Liver (tissue), 3 donors: Measurements from ENCODE around the gene IRAK3.

Experiments
- GABPA ChIP-seq, 2 donors: IDR thresholded peaks in 1 of 2; conservative IDR thresholded peaks in 1 of 2; 2 replicates each; pipeline ENCODE4 v1.6.1; 2016; ENCODE audit warnings: antibody characterized with exemption in 2 of 2, mild to moderate bottlenecking in 1 of 2, moderate library complexity in 1 of 2
- JUND ChIP-seq, 2 donors: IDR thresholded peaks; 2 replicates each; pipeline ENCODE4 v1.6.1; 2016; ENCODE audit warnings: antibody characterized with exemption in 2 of 2
- SP1 ChIP-seq: IDR thresholded peaks from 2 replicates; pipeline ENCODE4 v1.6.1; 2018; ENCODE audit warnings: antibody characterized with exemption, mild to moderate bottlenecking
- TAF1 ChIP-seq: conservative IDR thresholded peaks from 2 replicates; pipeline ENCODE4 v1.6.1; 2016; ENCODE audit warnings: antibody characterized with exemption, mild to moderate bottlenecking
- YY1 ChIP-seq: IDR thresholded peaks from 2 replicates; pipeline ENCODE4 v1.6.1; 2016; ENCODE audit warnings: antibody characterized with exemption, mild to moderate bottlenecking
- TF ChIP-seq, protein P1 (sequence below): fragments of 150-350 bp; IDR thresholded peaks from 2 replicates; pipeline ENCODE4 v1.5.1; 2017; ENCODE audit warnings: improper control_type of control experiment, low read depth, low read length; ENCODE audit not compliant: missing input control
- TF ChIP-seq, protein P2 (sequence below): IDR thresholded peaks from 2 replicates; pipeline ENCODE4 v1.6.1; 2016; ENCODE audit warnings: antibody characterized with exemption, mild to moderate bottlenecking
- TF ChIP-seq, protein P3 (sequence below): IDR thresholded peaks from 2 replicates; pipeline ENCODE4 v1.6.1; 2016; ENCODE audit warnings: antibody characterized with exemption
- TF ChIP-seq, protein P4 (sequence below): IDR thresholded peaks from 2 replicates; pipeline ENCODE4 v1.6.1; 2016; ENCODE audit warnings: antibody characterized with exemption
- donor health status: healthy.
- donor health status: healthy.

DNA sequence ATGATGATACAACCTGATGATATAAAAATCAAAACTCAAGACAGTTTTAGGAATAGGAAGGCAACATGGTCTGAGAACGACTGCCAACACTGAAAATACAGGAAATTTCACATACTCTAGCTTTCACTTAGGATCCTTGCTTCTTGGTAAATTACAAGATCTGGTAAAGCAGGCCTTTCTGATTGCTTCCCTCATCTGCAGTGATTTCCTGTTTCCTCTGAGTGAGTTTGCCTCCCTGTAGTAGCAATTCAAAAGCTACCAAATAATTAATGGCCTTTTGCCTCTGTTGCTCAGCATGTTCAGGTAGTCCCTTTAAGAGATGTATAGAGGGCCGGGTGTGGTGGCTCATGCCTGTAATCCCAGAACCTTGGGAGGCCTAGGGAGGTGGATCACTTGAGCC is 2.0 kb upstream of the IRAK3 start:
- no peak for TF ChIP-seq YY1
- TF ChIP-seq, protein P1, sequence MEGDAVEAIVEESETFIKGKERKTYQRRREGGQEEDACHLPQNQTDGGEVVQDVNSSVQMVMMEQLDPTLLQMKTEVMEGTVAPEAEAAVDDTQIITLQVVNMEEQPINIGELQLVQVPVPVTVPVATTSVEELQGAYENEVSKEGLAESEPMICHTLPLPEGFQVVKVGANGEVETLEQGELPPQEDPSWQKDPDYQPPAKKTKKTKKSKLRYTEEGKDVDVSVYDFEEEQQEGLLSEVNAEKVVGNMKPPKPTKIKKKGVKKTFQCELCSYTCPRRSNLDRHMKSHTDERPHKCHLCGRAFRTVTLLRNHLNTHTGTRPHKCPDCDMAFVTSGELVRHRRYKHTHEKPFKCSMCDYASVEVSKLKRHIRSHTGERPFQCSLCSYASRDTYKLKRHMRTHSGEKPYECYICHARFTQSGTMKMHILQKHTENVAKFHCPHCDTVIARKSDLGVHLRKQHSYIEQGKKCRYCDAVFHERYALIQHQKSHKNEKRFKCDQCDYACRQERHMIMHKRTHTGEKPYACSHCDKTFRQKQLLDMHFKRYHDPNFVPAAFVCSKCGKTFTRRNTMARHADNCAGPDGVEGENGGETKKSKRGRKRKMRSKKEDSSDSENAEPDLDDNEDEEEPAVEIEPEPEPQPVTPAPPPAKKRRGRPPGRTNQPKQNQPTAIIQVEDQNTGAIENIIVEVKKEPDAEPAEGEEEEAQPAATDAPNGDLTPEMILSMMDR: no peak
- TF ChIP-seq, protein P2, sequence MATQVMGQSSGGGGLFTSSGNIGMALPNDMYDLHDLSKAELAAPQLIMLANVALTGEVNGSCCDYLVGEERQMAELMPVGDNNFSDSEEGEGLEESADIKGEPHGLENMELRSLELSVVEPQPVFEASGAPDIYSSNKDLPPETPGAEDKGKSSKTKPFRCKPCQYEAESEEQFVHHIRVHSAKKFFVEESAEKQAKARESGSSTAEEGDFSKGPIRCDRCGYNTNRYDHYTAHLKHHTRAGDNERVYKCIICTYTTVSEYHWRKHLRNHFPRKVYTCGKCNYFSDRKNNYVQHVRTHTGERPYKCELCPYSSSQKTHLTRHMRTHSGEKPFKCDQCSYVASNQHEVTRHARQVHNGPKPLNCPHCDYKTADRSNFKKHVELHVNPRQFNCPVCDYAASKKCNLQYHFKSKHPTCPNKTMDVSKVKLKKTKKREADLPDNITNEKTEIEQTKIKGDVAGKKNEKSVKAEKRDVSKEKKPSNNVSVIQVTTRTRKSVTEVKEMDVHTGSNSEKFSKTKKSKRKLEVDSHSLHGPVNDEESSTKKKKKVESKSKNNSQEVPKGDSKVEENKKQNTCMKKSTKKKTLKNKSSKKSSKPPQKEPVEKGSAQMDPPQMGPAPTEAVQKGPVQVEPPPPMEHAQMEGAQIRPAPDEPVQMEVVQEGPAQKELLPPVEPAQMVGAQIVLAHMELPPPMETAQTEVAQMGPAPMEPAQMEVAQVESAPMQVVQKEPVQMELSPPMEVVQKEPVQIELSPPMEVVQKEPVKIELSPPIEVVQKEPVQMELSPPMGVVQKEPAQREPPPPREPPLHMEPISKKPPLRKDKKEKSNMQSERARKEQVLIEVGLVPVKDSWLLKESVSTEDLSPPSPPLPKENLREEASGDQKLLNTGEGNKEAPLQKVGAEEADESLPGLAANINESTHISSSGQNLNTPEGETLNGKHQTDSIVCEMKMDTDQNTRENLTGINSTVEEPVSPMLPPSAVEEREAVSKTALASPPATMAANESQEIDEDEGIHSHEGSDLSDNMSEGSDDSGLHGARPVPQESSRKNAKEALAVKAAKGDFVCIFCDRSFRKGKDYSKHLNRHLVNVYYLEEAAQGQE: no peak
- TF ChIP-seq, protein P3, sequence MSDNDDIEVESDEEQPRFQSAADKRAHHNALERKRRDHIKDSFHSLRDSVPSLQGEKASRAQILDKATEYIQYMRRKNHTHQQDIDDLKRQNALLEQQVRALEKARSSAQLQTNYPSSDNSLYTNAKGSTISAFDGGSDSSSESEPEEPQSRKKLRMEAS: no peak
- TF ChIP-seq TAF1: no peak
- TF ChIP-seq SP1: no peak
- TF ChIP-seq, protein P4, sequence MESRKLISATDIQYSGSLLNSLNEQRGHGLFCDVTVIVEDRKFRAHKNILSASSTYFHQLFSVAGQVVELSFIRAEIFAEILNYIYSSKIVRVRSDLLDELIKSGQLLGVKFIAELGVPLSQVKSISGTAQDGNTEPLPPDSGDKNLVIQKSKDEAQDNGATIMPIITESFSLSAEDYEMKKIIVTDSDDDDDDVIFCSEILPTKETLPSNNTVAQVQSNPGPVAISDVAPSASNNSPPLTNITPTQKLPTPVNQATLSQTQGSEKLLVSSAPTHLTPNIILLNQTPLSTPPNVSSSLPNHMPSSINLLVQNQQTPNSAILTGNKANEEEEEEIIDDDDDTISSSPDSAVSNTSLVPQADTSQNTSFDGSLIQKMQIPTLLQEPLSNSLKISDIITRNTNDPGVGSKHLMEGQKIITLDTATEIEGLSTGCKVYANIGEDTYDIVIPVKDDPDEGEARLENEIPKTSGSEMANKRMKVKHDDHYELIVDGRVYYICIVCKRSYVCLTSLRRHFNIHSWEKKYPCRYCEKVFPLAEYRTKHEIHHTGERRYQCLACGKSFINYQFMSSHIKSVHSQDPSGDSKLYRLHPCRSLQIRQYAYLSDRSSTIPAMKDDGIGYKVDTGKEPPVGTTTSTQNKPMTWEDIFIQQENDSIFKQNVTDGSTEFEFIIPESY: no peak
- TF ChIP-seq GABPA (IDR thresholded peaks at IDR 0.05 in 1 of 2, conservative IDR thresholded peaks at IDR 0.05 in 1 of 2): no peak
- no peak for TF ChIP-seq JUND (IDR thresholded peaks at IDR 0.05)
